Activated CD8-positive, alpha-beta T cell treated with anti-CD3 and anti-CD28 coated beads for 36 hours (primary cell): ENCODE measurements around the gene ANO1. TPM values are rescaled to one million over a fixed set of nuclear protein-coding genes. Genes with fewer than 3 reads are reported as not detected.

Source experiments
- ATAC-seq: fragments of 200-7000 bp; cut with Tn5 transposase; one replicate; pipeline ENCODE4 v1.10.0; 2021; ENCODE audit warnings: mild to moderate bottlenecking, moderate library complexity
- CTCF ChIA-PET: fragments of 350-600 bp; sonication (Branson Sonifier 250); formaldehyde crosslinking; loops from one replicate; lab custom pipeline; 2021; ENCODE audit warnings: antibody characterized with exemption; lab: Charles Lee
- POLR2A ChIA-PET: fragments of 350-600 bp; sonication (Branson Sonifier 250); formaldehyde crosslinking; loops from one replicate; lab custom pipeline; 2021; ENCODE audit warnings: antibody characterized with exemption; lab: Charles Lee
- DNase-seq: peaks from one replicate; pipeline ENCODE4 v3.0.0-alpha.2; 2020
- H3K27ac Mint-ChIP-seq: one replicate; pipeline ENCODE4 v1.8.0; 2021; ENCODE audit warnings: mild to moderate bottlenecking, mixed read lengths
- H3K27me3 Mint-ChIP-seq: one replicate; pipeline ENCODE4 v1.8.0; 2021; ENCODE audit warnings: mixed read lengths
- H3K36me3 Mint-ChIP-seq: one replicate; pipeline ENCODE4 v1.8.0; 2021; ENCODE audit warnings: low read depth, mixed read lengths
- H3K4me1 Mint-ChIP-seq: one replicate; pipeline ENCODE4 v1.8.0; 2021; ENCODE audit warnings: low read depth, mixed read lengths
- H3K4me3 Mint-ChIP-seq: one replicate; pipeline ENCODE4 v1.8.0; 2021; ENCODE audit warnings: mild to moderate bottlenecking, moderate library complexity, mixed read lengths
- H3K9me3 Mint-ChIP-seq: one replicate; pipeline ENCODE4 v1.8.0; 2021; ENCODE audit warnings: mixed read lengths
- CTCF ChIP-seq: fragments of 200-600 bp; IDR thresholded peaks from one replicate; pipeline ENCODE4 v1.8.0; 2022; ENCODE audit warnings: antibody characterized with exemption, mild to moderate bottlenecking
- intact Hi-C: fragments of 100-400 bp; cut with micrococcal nuclease; formaldehyde crosslinking; loops from one replicate; pipeline ENCODE4 v1.10.0; 2022
- total RNA-seq, 2 experiments: library from RNA; stranded (reverse); gene quantifications; one replicate each; pipeline ENCODE4 v1.2.3, GENCODE V29; 2021

Gene ANO1
- total RNA-seq, 2 experiments from 2014 or later, result not detected

DNA sequence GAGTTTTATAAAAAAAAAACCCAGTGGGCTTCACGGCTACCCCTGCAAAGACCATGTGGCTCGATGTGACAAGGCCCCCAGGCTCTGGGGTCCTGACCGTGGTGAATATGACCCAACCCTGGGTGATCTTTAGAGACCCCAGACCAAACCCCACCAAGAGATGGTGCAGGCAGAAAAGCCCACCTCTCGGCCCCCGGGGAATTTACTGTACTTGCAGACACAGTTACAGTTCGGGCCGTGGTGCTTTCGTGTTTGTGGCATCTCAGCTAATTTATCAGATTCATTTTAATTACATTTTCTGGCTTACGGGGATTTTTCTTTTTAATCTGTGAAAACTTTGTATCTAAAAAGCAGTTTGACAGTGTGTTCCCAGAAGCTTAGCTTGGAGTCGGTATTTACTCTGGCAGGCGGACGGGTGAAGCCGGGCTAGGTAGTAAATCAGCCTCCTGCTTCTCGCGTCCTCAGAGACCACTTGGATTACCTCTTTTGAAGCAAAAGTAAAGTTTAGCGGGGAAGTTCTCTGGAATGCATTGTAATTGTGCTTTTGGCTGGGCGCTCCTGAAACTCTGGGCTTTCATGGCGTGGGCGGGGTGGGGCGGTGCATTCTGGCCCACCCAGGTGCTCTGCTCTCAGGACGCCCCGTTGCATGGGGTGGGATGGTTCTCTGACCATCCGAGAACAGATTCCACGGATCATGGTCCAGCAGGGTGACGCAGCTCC, 25.3 kb downstream of the ANO1 start:
- no peak overlapping the region for H3K27ac Mint-ChIP-seq
- no peaks in the 10 kb centered on the region for H3K4me1 Mint-ChIP-seq
- TF ChIP-seq CTCF, result no peak

DNA sequence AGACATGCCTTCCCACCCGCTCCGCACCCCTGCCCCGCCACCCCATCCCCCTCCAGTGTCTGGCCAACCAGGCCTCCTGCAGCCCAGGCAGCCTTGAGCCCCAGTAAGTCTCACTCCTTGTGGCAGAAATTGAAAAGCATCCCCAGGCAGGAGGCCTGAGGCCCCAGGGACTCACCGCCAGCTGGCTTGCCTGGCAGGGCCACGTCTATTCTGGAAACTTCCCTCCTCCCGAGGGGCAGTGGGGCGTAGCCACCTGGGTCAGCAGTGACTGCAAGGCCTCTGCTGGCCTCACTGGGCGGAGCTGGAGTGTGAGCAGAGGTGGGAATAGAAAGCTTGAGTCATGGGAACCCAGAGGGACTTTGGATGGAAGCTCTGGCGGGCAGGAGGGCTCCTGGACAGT, 26.3 kb downstream of the ANO1 start:
- CTCF ChIA-PET, result no interaction called here
- Mint-ChIP-seq H3K4me1 (no peaks in the 10 kb centered on the region), H3K27me3 (no peaks in the 10 kb centered on the region), H3K27ac (no peak overlapping the region), H3K36me3 (no peaks in the 10 kb centered on the region), H3K9me3 (no peaks in the 10 kb centered on the region), H3K4me3 (no peak overlapping the region)
- ATAC-seq (no peak), DNase-seq (no peak)
- no peak for TF ChIP-seq CTCF
- intact Hi-C loops, result no loop called here
- POLR2A ChIA-PET, result no interaction called here

More for the DNA sequence above, 25.3 kb downstream of the ANO1 start:
- DNase-seq (no peak), ATAC-seq (no peak)
- H3K4me3 Mint-ChIP-seq, result no peak overlapping the region
- no peaks in the 10 kb centered on the region for H3K36me3 Mint-ChIP-seq
- ChIA-PET CTCF (no interaction called here), POLR2A (no interaction called here)
- no peaks in the 10 kb centered on the region for H3K9me3 Mint-ChIP-seq
- intact Hi-C loops, result no loop called here
- no peaks in the 10 kb centered on the region for H3K27me3 Mint-ChIP-seq

- ATAC-seq (no peak), DNase-seq (no peak)
- Mint-ChIP-seq H3K27ac (no peak overlapping the region), H3K9me3 (no peaks in the 10 kb centered on the region), H3K4me1 (no peaks in the 10 kb centered on the region), H3K36me3 (no peaks in the 10 kb centered on the region), H3K4me3 (no peak overlapping the region), H3K27me3 (no peaks in the 10 kb centered on the region)
- POLR2A ChIA-PET, result no interaction called here
- intact Hi-C loops, result no loop called here
- TF ChIP-seq CTCF, result no peak
- CTCF ChIA-PET, result no interaction called here
Observed at GRCh38 chr11:70104961-70105360, 26.8 kb downstream of the ANO1 start.

GRCh38 chr11:70105369-70105754, 27.2 kb downstream of the ANO1 start:
- Mint-ChIP-seq H3K27ac (no peak overlapping the region), H3K4me1 (no peaks in the 10 kb centered on the region), H3K36me3 (no peaks in the 10 kb centered on the region), H3K4me3 (no peak overlapping the region), H3K27me3 (no peaks in the 10 kb centered on the region), H3K9me3 (no peaks in the 10 kb centered on the region)
- no peak for TF ChIP-seq CTCF
- POLR2A ChIA-PET, result no interaction called here
- ATAC-seq (no peak), DNase-seq (no peak)
- CTCF ChIA-PET, result no interaction called here
- intact Hi-C loops, result no loop called here

DNA sequence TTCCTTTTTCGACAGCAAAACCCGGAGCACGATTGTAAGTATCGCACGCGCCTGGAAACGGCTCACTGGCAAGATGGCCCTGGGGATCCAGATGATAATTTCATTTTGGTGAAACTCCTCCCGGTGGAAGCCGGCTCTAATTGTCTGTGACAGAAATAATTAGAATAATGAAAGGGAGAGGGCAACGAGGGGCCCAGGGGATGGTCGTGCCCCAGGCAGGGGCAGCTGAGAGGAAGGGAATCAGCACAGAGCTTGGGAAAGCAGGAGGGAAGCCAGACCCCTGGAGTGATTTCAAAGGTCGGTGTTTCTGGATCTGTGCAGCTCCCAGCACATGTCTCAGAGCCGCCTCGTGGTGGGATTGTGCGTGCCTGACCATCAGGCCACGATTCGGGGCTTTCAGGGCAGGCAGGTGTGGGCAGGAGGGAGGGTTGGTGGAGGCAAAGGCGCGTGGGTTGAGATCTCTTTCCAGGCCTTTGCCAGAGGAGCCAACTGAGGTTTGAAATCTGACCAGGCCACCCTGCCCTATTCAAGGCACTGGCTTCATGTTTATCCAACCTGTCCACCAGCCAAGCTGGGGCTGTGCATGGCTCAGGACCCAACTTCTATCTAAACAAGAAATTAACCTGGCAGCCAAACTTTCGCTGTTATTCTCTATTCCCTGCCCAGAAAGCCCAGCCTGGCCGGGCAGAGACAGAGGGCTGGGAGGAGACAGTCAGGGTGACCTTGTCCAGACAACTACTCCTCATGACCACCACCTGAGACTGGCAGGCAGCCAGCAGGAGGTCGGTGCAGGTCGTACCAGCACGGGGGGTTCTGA, 27.8 kb downstream of the ANO1 start:
- ATAC-seq, result no peak
- Mint-ChIP-seq H3K27me3 (peaks cover under 1% of the 10 kb centered on the region), H3K9me3 (no peaks in the 10 kb centered on the region), H3K27ac (no peak overlapping the region), H3K4me3 (no peak overlapping the region), H3K36me3 (no peaks in the 10 kb centered on the region), H3K4me1 (no peaks in the 10 kb centered on the region)
- DNase-seq, result no peak
- CTCF ChIA-PET, result no interaction called here
- POLR2A ChIA-PET, result no interaction called here
- intact Hi-C loops, result no loop called here
- no peak for TF ChIP-seq CTCF
